ENCODE data around the gene JAM2.

GRCh38 chr21:25734904-25735645, 96.0 kb downstream of the JAM2 start, which contains the start of the genes ATP5PF and GABPA:
- TF ChIP-seq CTCF (IDR thresholded peaks at IDR 0.05) (peak in 4 of 12 donors; percentile 11 to 43 (median 22)), POLR2A (IDR thresholded peaks at IDR 0.05) (no peak)

All from heart left ventricle (tissue), 13 donors.